SK-N-SH (cell line): ENCODE data around the gene NEURL2.

Source experiments
- CTCF ChIP-seq: fragments of 200-600 bp; sonication (generic); IDR thresholded peaks from 2 replicates; pipeline ENCODE4 v1.6.1; 2017; ENCODE audit warnings: antibody characterized with exemption, mild to moderate bottlenecking, moderate library complexity
- EP300 ChIP-seq, 2 experiments: IDR thresholded peaks; 2 replicates each; pipeline versions ENCODE4 v1.4.0 to v1.6.1; 2012; ENCODE audit warnings: borderline replicate concordance in 1 of 2, low read depth in 1 of 2, low read length in 1 of 2
- EZH2phosphoT487 ChIP-seq: fragments of 200-600 bp; sonication (generic); IDR thresholded peaks from 2 replicates; pipeline ENCODE4 v1.6.1; 2017; ENCODE audit warnings: low read depth, mixed run types, mild to moderate bottlenecking, antibody characterized with exemption, moderate library complexity, borderline replicate concordance
- GABPA ChIP-seq: IDR thresholded peaks from 2 replicates; pipeline ENCODE4 v1.4.0; 2012; ENCODE audit warnings: low read depth, mild to moderate bottlenecking
- MAX ChIP-seq: IDR thresholded peaks from 2 replicates; pipeline ENCODE4 v1.4.0; 2012; ENCODE audit warnings: low read depth
- POLR2AphosphoS5 ChIP-seq: IDR thresholded peaks from 2 replicates; pipeline ENCODE4 v1.6.1; 2012; ENCODE audit warnings: low read depth, low read length
- RAD21 ChIP-seq: IDR thresholded peaks from 2 replicates; pipeline ENCODE4 v1.6.1; 2012; ENCODE audit warnings: mild to moderate bottlenecking, low read length
- REST ChIP-seq: IDR thresholded peaks from 2 replicates; pipeline ENCODE4 v1.6.1; 2012; ENCODE audit warnings: mild to moderate bottlenecking, low read depth, low read length, moderate library complexity
- TAF1 ChIP-seq: IDR thresholded peaks from 2 replicates; pipeline ENCODE4 v1.6.1; 2012; ENCODE audit warnings: low read depth, mild to moderate bottlenecking, low read length, moderate library complexity, borderline replicate concordance
- USF1 ChIP-seq: IDR thresholded peaks from 2 replicates; pipeline ENCODE4 v1.4.0; 2012; ENCODE audit warnings: low read depth, borderline replicate concordance
- YY1 ChIP-seq: IDR thresholded peaks from 2 replicates; pipeline ENCODE4 v1.4.0; 2012; ENCODE audit warnings: low read depth, mild to moderate bottlenecking
- TF ChIP-seq, protein P1 (sequence below): IDR thresholded peaks from 2 replicates; pipeline ENCODE4 v1.4.0; 2012; ENCODE audit warnings: low read depth, borderline replicate concordance
- TF ChIP-seq, protein P2 (sequence below): IDR thresholded peaks from 2 replicates; pipeline ENCODE4; 2012

GRCh38 chr20:45904583-45905504, 13.8 kb upstream of the NEURL2 start:
- TF ChIP-seq CTCF: no peak
- TF ChIP-seq YY1: no peak
- no peak for TF ChIP-seq USF1
- TF ChIP-seq RAD21: no peak
- TF ChIP-seq REST: no peak
- no peak for TF ChIP-seq POLR2AphosphoS5
- TF ChIP-seq, protein P1, sequence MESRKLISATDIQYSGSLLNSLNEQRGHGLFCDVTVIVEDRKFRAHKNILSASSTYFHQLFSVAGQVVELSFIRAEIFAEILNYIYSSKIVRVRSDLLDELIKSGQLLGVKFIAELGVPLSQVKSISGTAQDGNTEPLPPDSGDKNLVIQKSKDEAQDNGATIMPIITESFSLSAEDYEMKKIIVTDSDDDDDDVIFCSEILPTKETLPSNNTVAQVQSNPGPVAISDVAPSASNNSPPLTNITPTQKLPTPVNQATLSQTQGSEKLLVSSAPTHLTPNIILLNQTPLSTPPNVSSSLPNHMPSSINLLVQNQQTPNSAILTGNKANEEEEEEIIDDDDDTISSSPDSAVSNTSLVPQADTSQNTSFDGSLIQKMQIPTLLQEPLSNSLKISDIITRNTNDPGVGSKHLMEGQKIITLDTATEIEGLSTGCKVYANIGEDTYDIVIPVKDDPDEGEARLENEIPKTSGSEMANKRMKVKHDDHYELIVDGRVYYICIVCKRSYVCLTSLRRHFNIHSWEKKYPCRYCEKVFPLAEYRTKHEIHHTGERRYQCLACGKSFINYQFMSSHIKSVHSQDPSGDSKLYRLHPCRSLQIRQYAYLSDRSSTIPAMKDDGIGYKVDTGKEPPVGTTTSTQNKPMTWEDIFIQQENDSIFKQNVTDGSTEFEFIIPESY: no peak
- TF ChIP-seq TAF1: no peak
- TF ChIP-seq EP300 (IDR thresholded peaks at IDR 0.05; ENCODE audit: borderline replicate concordance in 1 of 2, low read depth in 1 of 2, low read length in 1 of 2): no peak
- no peak for TF ChIP-seq EZH2phosphoT487
- TF ChIP-seq, protein P2, sequence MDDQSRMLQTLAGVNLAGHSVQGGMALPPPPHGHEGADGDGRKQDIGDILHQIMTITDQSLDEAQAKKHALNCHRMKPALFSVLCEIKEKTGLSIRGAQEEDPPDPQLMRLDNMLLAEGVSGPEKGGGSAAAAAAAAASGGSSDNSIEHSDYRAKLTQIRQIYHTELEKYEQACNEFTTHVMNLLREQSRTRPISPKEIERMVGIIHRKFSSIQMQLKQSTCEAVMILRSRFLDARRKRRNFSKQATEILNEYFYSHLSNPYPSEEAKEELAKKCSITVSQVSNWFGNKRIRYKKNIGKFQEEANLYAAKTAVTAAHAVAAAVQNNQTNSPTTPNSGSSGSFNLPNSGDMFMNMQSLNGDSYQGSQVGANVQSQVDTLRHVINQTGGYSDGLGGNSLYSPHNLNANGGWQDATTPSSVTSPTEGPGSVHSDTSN: no peak
- TF ChIP-seq GABPA: no peak
- no peak for TF ChIP-seq MAX
